ENCODE results near the gene STK32B.

GRCh38 chr4:5209862-5210261, 158.6 kb downstream of the STK32B start:
- no peak for TF ChIP-seq EZH2 (IDR thresholded peaks at IDR 0.05; ENCODE audit: borderline replicate concordance, insufficient read depth, low read depth, low read length, poor library complexity, severe bottlenecking)
- no peak for TF ChIP-seq CTCF (IDR thresholded peaks at IDR 0.05)
